Eye (tissue), 1 donor: Measurements from ENCODE around the gene RFPL2.
A peak's percentile ranks its signal among the peaks of the same experiment; 100 is the strongest.

Source experiments
- DNase-seq: peaks from one replicate; pipeline ENCODE4 v3.0.0-alpha.2; 2015

Gene RFPL2

DNA sequence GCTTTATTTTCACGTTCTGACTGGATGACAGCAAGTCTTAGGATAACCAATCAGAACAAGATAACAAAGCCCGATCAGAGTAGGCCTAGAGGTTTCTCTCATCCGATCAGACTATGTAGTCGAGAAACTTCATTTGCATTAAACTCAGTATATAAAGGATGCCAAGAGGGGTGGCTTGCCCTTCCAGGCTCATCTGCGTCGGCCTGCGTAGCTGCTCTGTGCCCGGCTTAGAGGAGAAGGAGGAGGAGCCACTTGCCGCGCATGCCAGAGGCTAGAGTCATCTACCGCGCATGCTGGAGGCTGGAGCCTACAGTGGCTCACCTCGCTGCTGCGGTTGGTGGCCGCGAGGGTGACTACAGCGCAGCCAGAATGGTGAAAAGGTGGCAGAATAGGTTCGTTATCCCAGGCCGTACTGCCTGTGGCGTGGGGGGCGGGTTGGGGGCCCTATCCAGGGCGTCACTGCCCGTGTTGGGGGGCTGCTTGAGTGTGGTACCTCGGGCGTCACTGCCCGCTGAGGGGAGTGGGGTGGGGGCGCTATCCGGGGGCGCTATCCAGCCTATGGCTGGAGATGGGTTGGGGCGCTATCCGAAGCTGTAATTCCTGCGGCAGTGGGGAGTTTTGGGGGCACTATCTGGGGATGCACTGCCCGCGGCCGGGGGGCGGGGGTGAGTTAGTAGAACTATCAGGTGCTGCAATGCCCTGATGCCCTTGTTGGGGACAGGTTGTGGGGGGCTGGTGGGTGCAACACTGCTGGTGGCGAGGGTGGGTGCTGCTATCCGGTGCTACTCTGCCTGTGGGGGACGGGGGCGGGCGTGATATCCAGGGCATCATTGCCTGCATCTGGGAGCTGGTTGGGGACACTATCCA lies at the start of gene RFPL2:
Gene RFPL2, minus strand, starts transcription at position 218 of the 867 bp plus-strand sequence. CDS start 2,622 bp downstream, outside the sequence.
- DNase-seq = peak; percentile 30

DNA sequence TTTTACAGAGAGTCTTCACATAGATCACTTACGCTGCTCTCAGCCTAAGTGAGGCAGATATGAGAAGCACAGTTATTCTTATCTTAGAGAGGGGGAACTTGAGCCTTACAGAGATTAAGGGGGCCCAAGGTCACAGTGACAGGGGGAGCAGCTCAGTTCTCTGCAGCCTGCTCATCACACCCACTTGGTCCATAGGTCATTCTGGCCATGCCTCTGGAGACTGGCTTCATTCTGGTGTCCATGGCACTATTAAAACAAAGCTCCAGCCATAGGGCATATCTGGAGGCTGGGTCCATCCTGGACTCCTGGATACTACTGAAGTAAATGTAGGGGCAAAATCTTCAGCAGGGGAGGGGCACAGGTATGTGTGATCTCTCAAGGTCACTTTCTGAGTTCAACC lies 44.4 kb upstream of the RFPL2 start:
- no peak for DNase-seq

DNA sequence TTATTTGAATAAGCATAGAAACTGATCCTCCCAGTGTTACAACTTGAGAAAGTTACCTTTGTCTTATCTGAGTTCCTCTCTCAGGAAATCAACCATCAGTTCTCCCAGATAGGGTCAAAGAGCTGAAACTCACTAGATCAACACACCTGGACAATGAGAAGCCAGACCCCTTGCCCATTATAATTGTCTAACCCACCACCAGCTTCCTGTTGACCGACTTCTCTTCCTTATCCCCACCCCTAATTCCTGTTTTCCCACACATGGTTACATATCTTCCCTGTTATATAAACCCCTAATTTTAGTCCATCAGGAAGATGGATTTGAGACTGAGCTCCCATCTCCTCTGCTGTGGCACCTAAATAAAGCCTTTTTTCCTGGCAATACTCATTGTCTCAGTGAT lies 43.4 kb upstream of the RFPL2 start:
- no peak for DNase-seq

DNA sequence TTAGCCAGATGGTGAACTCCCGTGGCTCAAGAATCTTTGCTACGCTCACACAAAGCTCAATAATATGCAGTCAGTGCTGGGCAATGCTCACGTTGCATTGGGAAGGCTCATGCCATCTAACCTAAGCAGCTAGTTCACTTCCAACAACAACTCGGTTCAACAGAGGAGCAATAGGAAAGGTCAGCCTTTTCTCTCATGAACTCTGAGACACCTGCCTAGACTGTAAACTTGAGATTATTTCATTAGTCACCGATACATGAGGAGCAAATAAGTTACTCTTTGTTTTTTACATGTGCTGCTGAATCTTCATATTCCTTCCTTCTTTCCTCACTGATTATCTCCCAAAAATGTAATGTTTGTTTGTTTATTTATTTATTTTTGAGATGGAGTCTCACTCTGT lies 41.3 kb upstream of the RFPL2 start:
- DNase-seq = no peak

DNA sequence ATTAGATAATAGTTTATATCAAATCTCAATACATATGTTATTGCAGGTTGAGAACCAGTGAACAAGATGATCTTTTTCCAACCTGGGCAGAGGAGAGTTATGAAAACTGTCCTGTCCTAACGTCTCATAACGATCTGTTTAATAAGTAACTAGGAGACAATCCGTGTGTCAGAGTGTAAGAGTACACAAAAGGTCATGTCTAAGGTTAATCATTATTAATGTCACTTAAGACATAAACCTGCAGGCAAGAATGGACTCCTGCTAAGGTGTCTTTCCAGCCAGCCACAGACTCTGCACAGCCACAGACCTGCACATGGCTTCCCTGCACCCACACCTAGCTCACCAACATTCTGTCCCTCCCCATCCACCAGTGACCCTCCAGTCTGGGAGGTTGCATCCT lies 40.2 kb upstream of the RFPL2 start:
- DNase-seq = no peak

DNA sequence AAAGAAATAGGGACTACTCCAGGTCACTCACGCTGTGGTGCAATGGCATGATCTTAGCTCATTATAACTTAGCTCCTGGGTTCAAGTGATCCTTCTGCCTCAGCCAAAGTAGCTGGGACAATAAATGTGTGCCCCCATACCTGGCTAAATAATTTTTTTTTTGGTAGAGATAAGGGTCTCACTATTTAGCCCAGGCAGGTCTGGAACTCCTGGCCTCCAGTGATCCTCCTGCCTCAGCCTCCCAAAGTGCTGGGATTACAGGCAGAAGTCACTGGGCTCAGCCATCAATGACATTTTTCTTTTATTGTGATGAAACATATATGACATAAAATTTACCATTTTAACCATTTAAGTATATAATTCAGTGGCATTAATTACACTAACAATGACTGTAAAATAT lies 39.7 kb upstream of the RFPL2 start:
- no peak for DNase-seq

DNA sequence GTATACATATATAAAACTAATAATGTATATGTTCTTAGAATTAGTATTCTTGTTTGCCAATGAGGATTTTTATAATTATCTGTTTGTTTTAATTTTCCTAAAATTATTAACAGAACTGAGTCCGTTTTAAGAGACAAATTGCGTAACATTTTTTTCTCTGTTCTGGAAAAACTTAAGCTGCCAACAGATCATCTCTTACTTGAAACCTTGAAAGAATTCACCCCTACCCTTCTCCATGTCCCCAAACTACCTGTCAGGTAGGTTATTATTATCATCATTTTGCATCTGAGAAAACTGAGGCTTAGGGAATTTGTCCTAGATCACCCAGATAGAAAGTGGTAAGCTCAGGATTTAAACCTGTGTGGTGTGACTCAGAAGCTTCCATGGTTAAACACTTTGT lies 35.6 kb upstream of the RFPL2 start:
- DNase-seq = no peak

DNA sequence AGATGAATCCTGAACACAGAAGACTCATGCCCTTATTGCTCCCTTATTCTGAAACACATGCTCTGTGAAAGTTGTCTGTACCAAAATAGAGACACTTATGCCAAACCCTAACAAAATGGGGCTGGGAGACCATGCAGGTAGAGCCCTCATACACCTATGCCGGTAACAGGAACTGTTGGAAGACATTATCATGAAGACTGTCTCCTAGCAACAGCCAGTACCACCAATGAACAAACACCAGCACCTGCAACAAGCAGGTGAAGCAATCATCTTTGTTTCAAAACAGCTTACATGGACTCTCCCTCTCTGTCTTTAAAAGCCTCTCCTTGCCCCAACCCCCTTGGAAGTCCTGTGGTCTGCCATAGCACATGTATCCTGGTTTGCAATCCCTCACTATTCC lies 33.0 kb upstream of the RFPL2 start:
- no peak for DNase-seq

DNA sequence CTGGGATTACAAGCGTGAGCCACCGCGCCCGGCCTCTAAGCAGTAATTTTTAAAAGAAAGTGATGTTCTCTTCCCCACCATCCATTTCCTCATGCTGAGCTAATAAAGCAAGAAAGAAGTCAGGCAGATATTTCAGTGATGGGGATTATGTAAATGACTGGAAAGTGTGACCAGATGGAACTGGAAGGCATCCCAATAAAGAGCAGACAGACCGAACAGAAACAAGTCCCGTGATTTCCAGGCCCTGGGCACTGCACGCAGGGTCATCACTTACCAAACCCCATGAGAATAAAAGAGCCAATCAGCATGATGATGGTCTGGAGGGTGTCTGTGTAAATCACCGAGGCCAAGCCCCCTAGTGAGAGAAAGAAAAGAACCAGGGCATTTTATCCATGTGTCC lies 32.1 kb upstream of the RFPL2 start:
- no peak for DNase-seq

DNA sequence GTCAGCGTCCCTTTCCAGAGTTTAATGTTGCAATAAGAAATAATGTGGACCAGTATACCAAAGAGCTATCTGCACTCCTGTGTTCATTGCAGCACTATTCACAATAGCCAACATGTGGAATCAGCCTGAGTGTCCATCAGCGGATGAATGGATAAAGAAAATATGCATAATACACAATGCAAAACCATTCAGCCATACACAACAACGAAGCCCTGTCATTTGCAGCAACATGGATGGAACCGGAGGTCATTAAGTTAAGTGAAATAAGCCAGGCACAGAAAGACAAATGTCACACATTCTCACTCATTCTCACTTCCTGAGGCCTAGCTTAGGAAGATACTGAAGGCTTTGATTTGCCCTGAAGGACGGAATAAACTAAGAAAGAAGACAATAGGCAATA lies 28.2 kb upstream of the RFPL2 start:
- peak; percentile 25 for DNase-seq

DNA sequence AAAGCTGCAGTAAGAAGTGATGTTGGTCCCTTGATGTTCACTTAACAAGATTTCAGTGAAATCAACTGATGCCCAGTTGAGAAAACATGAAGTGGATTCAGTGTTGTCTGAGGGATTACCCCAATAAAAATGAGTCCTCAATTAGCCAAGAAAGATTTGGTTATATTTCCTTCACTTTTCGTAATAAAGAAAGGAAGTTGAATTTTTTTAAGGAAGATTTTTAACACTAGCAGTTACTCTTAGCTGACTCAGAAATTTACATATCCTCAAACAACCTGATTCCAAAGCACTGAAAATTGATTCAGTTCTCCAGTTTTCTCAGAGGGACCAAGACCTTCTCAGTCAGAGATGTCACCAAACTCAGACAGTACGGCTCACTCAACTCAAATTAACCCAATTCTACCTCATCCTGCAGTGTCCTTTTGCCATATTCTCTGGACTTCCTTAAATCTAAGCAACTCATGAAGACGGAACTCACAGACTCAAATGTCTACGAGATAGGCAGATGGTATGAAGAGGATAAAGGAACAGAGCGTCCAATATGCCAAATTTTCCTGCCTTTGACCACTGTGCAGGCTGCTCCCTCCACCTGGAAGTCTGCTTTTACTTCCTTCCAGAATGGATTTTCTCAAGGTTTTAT lies 27.4 kb upstream of the RFPL2 start:
- DNase-seq = no peak

DNA sequence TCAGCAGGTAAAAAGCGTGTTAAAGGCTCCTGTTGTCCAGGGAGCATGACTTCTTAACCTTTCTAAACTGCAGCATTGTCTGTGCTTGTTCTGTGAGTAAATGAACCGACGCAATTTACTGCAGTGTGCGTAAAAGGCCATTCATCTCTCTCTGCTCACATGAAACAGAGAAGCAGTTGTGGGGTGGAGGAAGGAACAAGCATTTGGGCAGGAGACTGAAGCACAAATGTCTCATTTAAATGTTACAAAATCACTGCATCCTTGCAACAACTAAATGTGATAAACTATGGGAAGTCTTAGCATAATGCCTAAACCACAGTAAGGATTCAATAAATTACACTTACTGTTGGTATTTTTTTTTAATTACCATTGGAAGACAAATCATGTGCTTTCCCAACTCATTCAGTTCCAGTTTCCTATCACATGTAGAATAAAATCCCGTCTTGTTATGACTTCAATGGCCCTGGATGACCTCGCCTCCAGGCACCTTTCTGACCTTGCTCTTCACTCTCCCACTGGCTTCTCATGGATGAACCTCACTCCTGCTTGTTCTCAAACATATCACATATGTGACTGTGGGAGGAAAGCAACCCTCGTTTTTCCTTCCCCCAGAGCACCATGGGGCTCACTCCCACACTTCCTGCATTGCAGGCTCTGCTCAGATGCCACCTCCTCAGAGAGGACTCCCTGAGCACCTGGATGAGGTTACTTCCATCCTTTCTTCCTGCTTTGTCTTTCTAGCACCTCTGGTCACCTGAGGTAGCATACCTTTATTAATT lies 21.6 kb upstream of the RFPL2 start:
- no peak for DNase-seq

DNA sequence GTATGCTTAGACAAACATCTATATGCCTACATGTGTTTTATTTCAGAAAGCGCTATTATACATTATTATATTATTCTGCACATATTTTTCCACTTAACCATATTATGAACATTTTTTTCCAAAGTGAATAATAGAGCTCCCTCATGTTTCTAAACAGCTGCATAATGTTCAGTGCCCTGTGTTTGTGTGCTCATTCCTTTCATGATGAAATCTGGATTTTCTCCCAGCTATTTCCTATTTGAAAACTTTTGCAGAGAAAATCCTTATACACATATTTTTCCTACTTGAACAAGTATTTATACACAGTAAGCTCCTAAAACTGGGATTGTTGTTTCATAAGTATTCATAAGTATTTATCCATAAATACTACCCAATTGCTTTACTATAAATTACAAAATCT lies 18.1 kb upstream of the RFPL2 start:
- DNase-seq = no peak

DNA sequence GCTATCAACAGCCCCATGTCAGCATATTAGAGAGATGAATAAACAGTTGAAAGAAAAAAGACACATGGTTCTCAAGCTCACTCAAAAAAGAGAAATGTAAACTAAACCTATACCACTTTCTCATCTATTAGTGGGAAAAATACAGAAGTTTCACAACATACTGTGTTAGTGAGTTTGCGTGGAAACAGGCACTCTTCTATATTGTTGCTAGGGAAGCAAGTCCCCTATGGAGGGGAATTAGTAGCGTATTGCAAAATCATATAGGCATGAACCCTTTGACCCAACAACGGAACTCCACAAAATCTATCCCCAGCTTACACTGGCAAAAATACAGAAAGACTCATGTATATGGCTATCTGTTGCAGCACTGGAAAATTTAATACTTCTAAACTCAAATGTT lies 14.2 kb upstream of the RFPL2 start:
- DNase-seq = no peak

DNA sequence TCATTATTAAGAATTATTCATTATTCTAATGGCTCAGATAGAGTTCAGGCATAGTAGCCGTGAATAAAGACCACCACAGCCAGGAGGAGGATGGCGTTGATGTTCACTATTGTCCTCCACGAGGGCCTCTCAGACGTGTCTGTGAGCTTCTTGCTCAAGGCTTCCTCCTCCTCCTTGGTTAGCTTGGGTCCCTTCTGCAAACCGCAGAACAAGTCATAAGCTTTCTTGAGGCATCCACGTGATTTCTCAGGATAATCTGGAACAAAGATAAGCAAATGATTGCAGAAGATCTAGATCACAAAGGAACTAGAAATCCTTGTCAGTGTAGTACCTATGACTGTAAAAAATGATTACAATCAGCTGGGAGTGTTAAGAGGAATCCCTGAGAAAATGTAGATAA lies 13.6 kb upstream of the RFPL2 start:
- no peak for DNase-seq

DNA sequence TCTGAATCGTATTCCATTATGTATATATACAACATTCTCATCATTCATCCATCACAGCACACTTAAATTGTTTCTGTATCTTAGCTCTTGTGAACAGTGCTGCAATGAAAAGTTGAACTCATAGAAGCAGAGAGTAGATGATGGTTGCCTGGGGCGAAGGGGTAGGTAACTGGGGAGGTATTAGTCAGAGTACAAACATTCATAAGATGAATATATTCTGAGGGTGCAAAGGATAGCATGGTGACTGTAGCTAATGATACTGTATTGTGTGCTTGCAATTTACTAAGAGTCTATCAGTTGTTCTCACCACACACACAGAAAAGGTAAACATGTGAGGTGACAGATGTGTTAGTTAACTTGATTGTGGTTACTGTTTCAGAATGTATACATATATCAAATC lies 12.6 kb upstream of the RFPL2 start:
- DNase-seq = no peak

DNA sequence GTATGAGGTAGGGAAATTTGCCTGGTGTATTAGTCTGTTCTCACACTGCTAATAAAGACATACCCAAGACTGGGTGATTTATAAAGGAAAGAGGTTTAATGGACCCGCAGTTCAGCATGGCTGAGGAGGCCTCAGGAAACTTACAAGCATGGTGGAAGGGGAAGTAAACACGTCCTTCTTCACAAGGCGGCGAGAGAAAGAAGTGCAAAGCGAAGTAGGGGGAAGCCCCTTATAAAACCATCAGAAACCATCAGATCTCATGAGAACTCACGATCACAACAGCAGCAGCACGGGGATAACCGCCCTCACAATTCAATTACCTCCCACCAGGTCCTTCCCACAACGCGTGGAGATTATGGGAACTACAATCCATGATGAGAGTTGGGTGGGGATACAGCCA lies 12.0 kb upstream of the RFPL2 start:
- DNase-seq = no peak

DNA sequence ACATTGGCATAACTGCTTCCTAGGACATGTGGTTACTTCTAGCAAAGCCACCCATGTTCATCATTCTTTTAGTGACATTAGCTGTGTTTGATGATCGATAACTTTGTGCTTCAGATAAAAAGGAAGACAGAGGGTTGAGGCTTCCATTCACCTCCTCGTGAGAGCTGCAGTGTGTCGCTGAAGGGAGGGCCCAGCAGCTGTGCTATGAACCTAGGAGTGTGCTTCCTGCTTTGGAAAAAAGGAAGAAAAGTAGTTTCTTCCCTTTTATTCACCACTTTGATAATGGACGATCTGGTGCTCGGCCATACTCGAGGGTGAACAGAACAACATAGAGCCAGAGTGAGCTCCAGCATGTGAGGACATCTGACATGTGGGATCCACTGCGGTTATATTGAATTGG lies 6.1 kb upstream of the RFPL2 start:
- no peak for DNase-seq

DNA sequence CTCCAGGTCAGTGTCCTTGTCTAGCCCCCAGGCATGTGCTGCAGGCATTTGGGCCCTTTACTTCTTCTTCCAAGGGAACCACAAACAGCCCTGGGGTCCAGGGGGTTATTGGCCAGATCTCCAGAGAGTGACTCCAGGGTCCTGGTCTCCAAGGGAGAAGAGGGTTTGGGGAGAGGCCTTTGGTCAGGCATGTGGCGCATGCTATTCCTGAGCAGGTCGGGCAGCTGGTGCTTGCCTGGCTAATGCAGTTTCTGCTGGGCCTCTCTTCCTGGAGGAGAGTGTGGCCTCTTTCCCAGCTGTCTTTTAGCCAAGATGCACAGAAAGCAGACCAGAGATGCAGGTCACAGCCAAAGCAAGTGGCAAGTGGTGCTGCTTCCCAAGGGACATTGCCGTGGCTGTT lies 3.8 kb upstream of the RFPL2 start:
- DNase-seq = no peak

DNA sequence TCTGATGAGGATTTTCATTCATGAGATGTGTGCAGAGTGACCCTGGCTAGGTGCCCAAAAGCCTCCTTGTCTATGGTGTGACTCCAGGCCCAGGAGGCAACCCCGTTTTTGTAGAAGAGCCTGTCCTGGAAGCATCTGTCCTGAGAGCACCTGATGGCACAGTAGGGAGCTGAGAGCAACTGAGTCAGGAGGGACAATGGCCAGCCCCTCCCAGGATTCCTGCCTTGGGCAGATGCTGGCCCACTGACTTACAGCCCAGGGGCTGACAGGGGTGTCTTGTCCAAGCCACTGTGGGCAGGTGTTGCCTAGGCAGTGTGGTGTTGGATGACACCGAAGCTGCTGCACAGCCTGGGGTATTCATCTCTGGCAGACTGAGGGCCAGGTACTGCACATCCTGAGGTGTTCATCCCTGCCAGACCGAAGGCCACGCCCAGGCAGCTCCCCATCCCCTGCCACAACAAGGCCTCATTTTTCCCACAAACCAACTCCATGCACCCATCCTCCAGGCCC lies 3.2 kb upstream of the RFPL2 start:
- DNase-seq = no peak

DNA sequence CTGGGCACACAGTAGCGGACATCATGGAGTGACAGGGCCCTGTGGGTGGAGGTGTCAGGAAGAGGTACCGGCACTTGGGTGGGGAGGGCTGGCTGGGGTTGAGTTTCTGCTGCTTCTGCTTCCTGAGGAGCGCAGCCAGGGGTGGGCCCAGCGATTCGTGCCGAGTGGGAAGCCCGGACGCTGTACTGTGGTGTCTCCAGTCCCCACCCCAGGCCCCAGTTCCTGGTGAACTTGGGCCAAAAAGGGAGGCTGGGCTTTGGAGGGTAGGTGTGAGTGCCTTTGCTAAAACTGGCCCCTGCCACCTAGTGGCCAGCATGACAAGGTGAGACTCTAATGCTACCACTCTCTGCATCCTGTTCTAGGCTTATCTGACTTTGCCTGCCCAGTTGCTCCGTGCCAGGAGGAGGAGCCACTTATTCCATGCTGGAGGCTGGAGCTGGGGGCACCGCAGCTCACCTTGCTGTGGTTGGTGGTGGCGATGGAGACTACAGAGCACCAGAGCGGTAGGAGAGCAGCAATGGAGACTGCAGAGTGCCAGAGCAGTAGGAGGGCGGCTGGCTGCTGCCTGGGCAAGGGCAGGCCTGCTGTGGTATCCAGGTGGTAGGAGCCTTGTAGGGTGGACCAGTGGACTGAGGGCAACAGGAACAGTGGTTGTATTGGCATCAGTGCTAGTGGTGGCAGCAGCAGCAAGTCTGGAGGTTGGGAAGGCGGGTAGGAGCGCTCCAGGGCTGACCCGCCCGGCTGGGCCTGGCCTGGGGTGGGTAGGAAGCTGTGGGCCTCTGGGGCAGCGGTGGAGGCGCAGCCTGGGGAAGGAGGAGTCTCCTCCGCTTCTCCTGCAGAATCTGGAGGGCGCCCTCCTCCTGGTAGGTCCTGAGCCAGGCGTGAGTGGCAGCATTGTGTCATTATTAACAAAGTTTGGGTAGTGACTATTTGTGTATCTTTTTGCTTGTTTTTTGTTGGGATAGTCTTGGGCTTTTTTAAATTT lies 2.2 kb upstream of the RFPL2 start:
- no peak for DNase-seq
